Hematopoietic multipotent progenitor cell treated with erythropoietin and hydrocortisone succinate and interleukin-3 and kit ligand, for 4 days (in vitro differentiated cells): ENCODE data around the gene PES1.
A peak's percentile ranks its signal among the peaks of the same experiment; 100 is the strongest.
"Not testable (repeated sequence)": the region's sequence is repeated elsewhere in the genome, so short reads cannot be mapped to it uniquely, and the experiment has no call there.

Experiments
- DNase-seq: peaks from one replicate; pipeline ENCODE4 v3.0.0-alpha.2; 2015

PES1 gene

GRCh38 chr22:30591588-30592359 lies at the start of gene PES1:
Gene PES1 (minus strand): TSS chr22:30591910. CDS start chr22:30591833, 77 bp downstream.
- peak; percentile 99 for DNase-seq

GRCh38 chr22:30640839-30641430 lies 49.2 kb upstream of the PES1 start:
- no peak for DNase-seq

GRCh38 chr22:30640361-30640760 lies 48.7 kb upstream of the PES1 start:
- DNase-seq = no peak

- no peak for DNase-seq
These were observed 46.0 kb upstream of the PES1 start for GRCh38 chr22:30637701-30638114.

GRCh38 chr22:30636226-30637077 lies 44.7 kb upstream of the PES1 start:
- DNase-seq = no peak

- peak; percentile 93 for DNase-seq
These were observed 43.8 kb upstream of the PES1 start, which contains the start of gene SLC35E4 for GRCh38 chr22:30635273-30636225. Gene SLC35E4 (plus strand): TSS chr22:30635781. CDS start chr22:30636451, 670 bp downstream.

- DNase-seq = peak; percentile 93
These were observed 42.9 kb upstream of the PES1 start for GRCh38 chr22:30634471-30635233.

- not testable (repeated sequence) for DNase-seq
These were observed 39.8 kb upstream of the PES1 start for GRCh38 chr22:30631469-30631868.

GRCh38 chr22:30628491-30628890 lies 36.8 kb upstream of the PES1 start:
- DNase-seq = no peak

- no peak for DNase-seq
These were observed 35.8 kb upstream of the PES1 start for GRCh38 chr22:30627471-30627870.

GRCh38 chr22:30626413-30626812 lies 34.7 kb upstream of the PES1 start:
- DNase-seq = peak; percentile 22

- not testable (repeated sequence) for DNase-seq
These were observed 28.2 kb upstream of the PES1 start for GRCh38 chr22:30619909-30620308.

- DNase-seq = no peak
These were observed 26.1 kb upstream of the PES1 start for GRCh38 chr22:30617819-30618218.

GRCh38 chr22:30615543-30615954 lies 23.8 kb upstream of the PES1 start:
- no peak for DNase-seq

GRCh38 chr22:30614879-30615278 lies 23.2 kb upstream of the PES1 start:
- no peak for DNase-seq

- no peak for DNase-seq
These were observed 22.6 kb upstream of the PES1 start for GRCh38 chr22:30614268-30614667.

GRCh38 chr22:30612789-30613188 lies 21.1 kb upstream of the PES1 start:
- no peak for DNase-seq

GRCh38 chr22:30611197-30611596 lies 19.5 kb upstream of the PES1 start:
- no peak for DNase-seq

- DNase-seq = peak; percentile 32
These were observed 18.6 kb upstream of the PES1 start for GRCh38 chr22:30610299-30610698.

- peak; percentile 82 for DNase-seq
These were observed 17.8 kb upstream of the PES1 start for GRCh38 chr22:30609260-30610185.
